Measurements from ENCODE around the gene MAN2B2.
"Not testable (repeated sequence)": the region's sequence is repeated elsewhere in the genome, so short reads cannot be mapped to it uniquely, and the experiment has no call there.

DNA sequence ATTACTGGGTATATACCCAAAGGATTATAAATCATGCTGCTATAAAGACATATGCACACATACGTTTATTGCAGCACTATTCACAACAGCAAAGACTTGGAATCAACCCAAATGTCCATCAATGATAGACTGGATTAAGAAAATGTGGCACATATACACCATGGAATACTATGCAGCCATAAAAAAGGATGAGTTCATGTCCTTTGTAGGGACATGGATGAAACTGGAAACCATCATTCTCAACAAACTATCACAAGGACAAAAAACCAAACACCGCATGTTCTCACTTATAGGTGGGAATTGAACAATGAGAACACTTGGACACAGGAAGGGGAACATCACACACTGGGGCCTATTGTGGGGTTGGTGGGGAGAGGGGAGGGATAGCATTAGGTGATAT is 80.3 kb downstream of the MAN2B2 start:
- TF ChIP-seq TAF1 (IDR thresholded peaks at IDR 0.05; ENCODE audit: low read depth, low read length); EZH2 (IDR thresholded peaks at IDR 0.05; ENCODE audit: low read depth, low read length, severe bottlenecking); CTCF (IDR thresholded peaks at IDR 0.05; ENCODE audit: control extremely low read depth in 1 of 3, insufficient read depth in 1 of 3, low read depth in 1 of 3, low read length in 3 of 3); HDAC2 (IDR thresholded peaks at IDR 0.05; ENCODE audit: borderline replicate concordance in 1 of 2, low read depth in 2 of 2, low read length in 2 of 2); MAFK (IDR thresholded peaks at IDR 0.05; ENCODE audit: low read depth, low read length); GTF2F1 (IDR thresholded peaks at IDR 0.05; ENCODE audit: borderline replicate concordance, low read depth, low read length); MAX (IDR thresholded peaks at IDR 0.05); CHD1 (IDR thresholded peaks at IDR 0.05; ENCODE audit: low read depth, low read length); SIRT6 (IDR thresholded peaks at IDR 0.05; ENCODE audit: low read length); CEBPB (IDR thresholded peaks at IDR 0.05; ENCODE audit: low read depth, low read length); SP2 (IDR thresholded peaks at IDR 0.05; ENCODE audit: low read length); CBX8 (IDR thresholded peaks at IDR 0.05; ENCODE audit: borderline replicate concordance, low read depth, low read length); RXRA (IDR thresholded peaks at IDR 0.05; ENCODE audit: insufficient read depth, low read depth, low read length): not testable (repeated sequence)

All from H1 (cell line).